ENCODE data around the gene CDYL2.
"Not testable (repeated sequence)": the region's sequence is repeated elsewhere in the genome, so short reads cannot be mapped to it uniquely, and the experiment has no call there.

Gene CDYL2

GRCh38 chr16:80665356-80665755 lies 139.0 kb downstream of the CDYL2 start:
- Mint-ChIP-seq H3K27me3 (no peaks in the 10 kb centered on the region), H3K9me3 (no peaks in the 10 kb centered on the region), H3K4me3 (no peak overlapping the region), H3K36me3 (ENCODE audit: insufficient read depth) (peaks cover 3% of the 10 kb centered on the region), H3K27ac (no peak overlapping the region), H3K4me1 (ENCODE audit: low read depth in 2 of 2) (peaks cover 6 to 16% of the 10 kb centered on the region in 2 donors)
- DNase-seq (no peak), ATAC-seq (replicated peaks) (no peak)

- Mint-ChIP-seq H3K36me3 (ENCODE audit: insufficient read depth) (peaks cover 3% of the 10 kb centered on the region), H3K27me3 (no peaks in the 10 kb centered on the region), H3K27ac (no peak overlapping the region), H3K4me1 (ENCODE audit: low read depth in 2 of 2) (peaks cover 2 to 14% of the 10 kb centered on the region in 2 donors), H3K4me3 (no peak overlapping the region), H3K9me3 (no peaks in the 10 kb centered on the region)
- no peak for DNase-seq
- no peak for ATAC-seq (replicated peaks)
These were observed 139.6 kb downstream of the CDYL2 start for GRCh38 chr16:80664786-80665185.

GRCh38 chr16:80664226-80664625 lies 140.2 kb downstream of the CDYL2 start:
- Mint-ChIP-seq H3K36me3 (ENCODE audit: insufficient read depth) (peaks cover 3% of the 10 kb centered on the region), H3K4me3 (no peak overlapping the region), H3K27ac (no peak overlapping the region), H3K9me3 (peaks cover 0 to under 1% of the 10 kb centered on the region in 2 donors), H3K4me1 (ENCODE audit: low read depth in 2 of 2) (peaks cover 2 to 14% of the 10 kb centered on the region in 2 donors), H3K27me3 (no peaks in the 10 kb centered on the region)
- no peak for DNase-seq
- no peak for ATAC-seq (replicated peaks)

GRCh38 chr16:80663078-80663477 lies 141.3 kb downstream of the CDYL2 start:
- ATAC-seq (replicated peaks) (no peak), DNase-seq (no peak)
- Mint-ChIP-seq H3K4me1 (ENCODE audit: low read depth in 2 of 2) (peaks cover 2 to 15% of the 10 kb centered on the region in 2 donors), H3K27ac (no peak overlapping the region), H3K9me3 (peaks cover 0 to 7% of the 10 kb centered on the region in 2 donors), H3K27me3 (no peaks in the 10 kb centered on the region), H3K36me3 (ENCODE audit: insufficient read depth) (peaks cover 3% of the 10 kb centered on the region), H3K4me3 (no peak overlapping the region)

- peak overlapping the region in 1 of 2 donors; percentile 9 for H3K27ac Mint-ChIP-seq
- H3K4me1 Mint-ChIP-seq (ENCODE audit: low read depth in 2 of 2) = peaks cover 14 to 39% of the 10 kb centered on the region in 2 donors
- H3K36me3 Mint-ChIP-seq (ENCODE audit: insufficient read depth) = no peaks in the 10 kb centered on the region
- peaks cover 0 to 7% of the 10 kb centered on the region in 2 donors for H3K9me3 Mint-ChIP-seq
- H3K27me3 Mint-ChIP-seq = no peaks in the 10 kb centered on the region
- no peak for DNase-seq
- no peak for ATAC-seq (replicated peaks)
- H3K4me3 Mint-ChIP-seq = no peak overlapping the region
These were observed 144.5 kb downstream of the CDYL2 start for GRCh38 chr16:80659865-80660264.

- peaks cover 0 to 7% of the 10 kb centered on the region in 2 donors for H3K9me3 Mint-ChIP-seq
- ATAC-seq (replicated peaks) = peak; percentile 78
- H3K27ac Mint-ChIP-seq = peak overlapping the region; percentile 93 to 98
- peak overlapping the region; percentile 81 to 87 for H3K4me3 Mint-ChIP-seq
- H3K36me3 Mint-ChIP-seq (ENCODE audit: insufficient read depth) = no peaks in the 10 kb centered on the region
- H3K4me1 Mint-ChIP-seq (ENCODE audit: low read depth in 2 of 2) = peaks cover 14 to 34% of the 10 kb centered on the region in 2 donors
- peak in 2 of 3 experiments; percentile 9 to 49 for DNase-seq
- no peaks in the 10 kb centered on the region for H3K27me3 Mint-ChIP-seq
These were observed 147.7 kb downstream of the CDYL2 start for GRCh38 chr16:80656711-80657150.

- H3K36me3 Mint-ChIP-seq (ENCODE audit: insufficient read depth) = no peaks in the 10 kb centered on the region
- DNase-seq (no peak), ATAC-seq (replicated peaks) (peak; percentile 17)
- H3K9me3 Mint-ChIP-seq = peaks cover 0 to 7% of the 10 kb centered on the region in 2 donors
- peak overlapping the region; percentile 81 to 87 for H3K4me3 Mint-ChIP-seq
- H3K27ac Mint-ChIP-seq = peak overlapping the region; percentile 93 to 98
- no peaks in the 10 kb centered on the region for H3K27me3 Mint-ChIP-seq
- peaks cover 14 to 34% of the 10 kb centered on the region in 2 donors for H3K4me1 Mint-ChIP-seq (ENCODE audit: low read depth in 2 of 2)
These were observed 148.2 kb downstream of the CDYL2 start for GRCh38 chr16:80656161-80656560.

- peak overlapping the region; percentile 81 to 87 for H3K4me3 Mint-ChIP-seq
- peak overlapping the region; percentile 93 to 98 for H3K27ac Mint-ChIP-seq
- DNase-seq (no peak), ATAC-seq (replicated peaks) (no peak)
- H3K9me3 Mint-ChIP-seq = peaks cover 0 to 7% of the 10 kb centered on the region in 2 donors
- H3K27me3 Mint-ChIP-seq = no peaks in the 10 kb centered on the region
- peaks cover 14 to 32% of the 10 kb centered on the region in 2 donors for H3K4me1 Mint-ChIP-seq (ENCODE audit: low read depth in 2 of 2)
- H3K36me3 Mint-ChIP-seq (ENCODE audit: insufficient read depth) = no peaks in the 10 kb centered on the region
These were observed 148.6 kb downstream of the CDYL2 start for GRCh38 chr16:80655751-80656150.

GRCh38 chr16:80654094-80654862 lies 150.1 kb downstream of the CDYL2 start:
- Mint-ChIP-seq H3K27me3 (no peaks in the 10 kb centered on the region), H3K36me3 (ENCODE audit: insufficient read depth) (no peaks in the 10 kb centered on the region), H3K9me3 (peaks cover 0 to 7% of the 10 kb centered on the region in 2 donors), H3K27ac (peak overlapping the region in 1 of 2 donors; percentile 98), H3K4me1 (ENCODE audit: low read depth in 2 of 2) (peaks cover 16 to 29% of the 10 kb centered on the region in 2 donors), H3K4me3 (no peak overlapping the region)
- DNase-seq = no peak
- no peak for ATAC-seq (replicated peaks)

GRCh38 chr16:80652441-80652840 lies 152.0 kb downstream of the CDYL2 start:
- ATAC-seq (replicated peaks) (no peak), DNase-seq (no peak)
- H3K4me1 Mint-ChIP-seq (ENCODE audit: low read depth in 2 of 2) = peaks cover 16 to 22% of the 10 kb centered on the region in 2 donors
- no peak overlapping the region for H3K27ac Mint-ChIP-seq
- H3K4me3 Mint-ChIP-seq = no peak overlapping the region
- peaks cover 2% of the 10 kb centered on the region for H3K36me3 Mint-ChIP-seq (ENCODE audit: insufficient read depth)
- H3K9me3 Mint-ChIP-seq = no peaks in the 10 kb centered on the region
- no peaks in the 10 kb centered on the region for H3K27me3 Mint-ChIP-seq

GRCh38 chr16:80650281-80650680 lies 154.1 kb downstream of the CDYL2 start:
- not testable (repeated sequence) for H3K4me1 Mint-ChIP-seq (ENCODE audit: low read depth in 2 of 2); ATAC-seq (replicated peaks); DNase-seq; H3K4me3 Mint-ChIP-seq; H3K36me3 Mint-ChIP-seq (ENCODE audit: insufficient read depth); H3K9me3 Mint-ChIP-seq; H3K27me3 Mint-ChIP-seq
- peak overlapping the region in 1 of 2 donors; percentile 5 for H3K27ac Mint-ChIP-seq

GRCh38 chr16:80640316-80640715 lies 164.1 kb downstream of the CDYL2 start:
- H3K4me1 Mint-ChIP-seq (ENCODE audit: low read depth in 2 of 2) = peaks cover 0 to 8% of the 10 kb centered on the region in 2 donors
- ATAC-seq (replicated peaks) = no peak

GRCh38 chr16:80639636-80640035 lies 164.8 kb downstream of the CDYL2 start:
- no peaks in the 10 kb centered on the region for H3K36me3 Mint-ChIP-seq (ENCODE audit: insufficient read depth)
- H3K9me3 Mint-ChIP-seq = peaks cover 5 to 8% of the 10 kb centered on the region in 2 donors
- H3K4me3 Mint-ChIP-seq = no peak overlapping the region
- H3K27me3 Mint-ChIP-seq = no peaks in the 10 kb centered on the region
- ATAC-seq (replicated peaks) (no peak), DNase-seq (no peak)
- H3K4me1 Mint-ChIP-seq (ENCODE audit: low read depth in 2 of 2) = peaks cover 0 to 8% of the 10 kb centered on the region in 2 donors
- no peak overlapping the region for H3K27ac Mint-ChIP-seq

More at GRCh38 chr16:80640316-80640715, 164.1 kb downstream of the CDYL2 start:
- H3K36me3 Mint-ChIP-seq (ENCODE audit: insufficient read depth) = no peaks in the 10 kb centered on the region
- H3K4me3 Mint-ChIP-seq = no peak overlapping the region
- no peaks in the 10 kb centered on the region for H3K27me3 Mint-ChIP-seq
- no peak for DNase-seq
- H3K27ac Mint-ChIP-seq = no peak overlapping the region
- H3K9me3 Mint-ChIP-seq = peaks cover 4 to 5% of the 10 kb centered on the region in 2 donors

- H3K4me1 Mint-ChIP-seq (ENCODE audit: low read depth in 2 of 2) = peaks cover 0 to 4% of the 10 kb centered on the region in 2 donors
- no peak overlapping the region for H3K27ac Mint-ChIP-seq
- H3K4me3 Mint-ChIP-seq = no peak overlapping the region
- H3K36me3 Mint-ChIP-seq (ENCODE audit: insufficient read depth) = no peaks in the 10 kb centered on the region
- DNase-seq = no peak
- no peak for ATAC-seq (replicated peaks)
- no peaks in the 10 kb centered on the region for H3K27me3 Mint-ChIP-seq
- H3K9me3 Mint-ChIP-seq = peaks cover 0 to 8% of the 10 kb centered on the region in 2 donors
These were observed 166.8 kb downstream of the CDYL2 start for GRCh38 chr16:80637621-80638020.
